H9 (cell line): ENCODE results near the gene ERMAP. TPM values are rescaled to one million over a fixed set of nuclear protein-coding genes. Genes with fewer than 3 reads are reported as not detected.

Experiments
- DNase-seq: peaks from one replicate; pipeline ENCODE4 v3.0.0-alpha.2; 2017
- H2AFZ ChIP-seq: one replicate; pipeline ENCODE4 v1.6.1; 2013; ENCODE audit warnings: mild to moderate bottlenecking, low read length, control low read depth, moderate library complexity
- H2AK5ac ChIP-seq: 2 replicates; pipeline ENCODE4 v1.6.1; 2013; ENCODE audit warnings: low read length, control low read depth, mixed read lengths; ENCODE audit not compliant: insufficient read length
- H2BK120ac ChIP-seq: one replicate; pipeline ENCODE4 v1.6.1; 2013; ENCODE audit warnings: low read depth, mild to moderate bottlenecking, low read length, control low read depth, inconsistent platforms; ENCODE audit not compliant: poor library complexity, severe bottlenecking
- H2BK12ac ChIP-seq: 2 replicates; pipeline ENCODE4 v1.6.1; 2013; ENCODE audit warnings: low read length, control low read depth, mixed read lengths, low read depth; ENCODE audit not compliant: insufficient read length
- H2BK15ac ChIP-seq: 2 replicates; pipeline ENCODE4 v1.6.1; 2013; ENCODE audit warnings: low read depth, low read length, control low read depth
- H2BK20ac ChIP-seq: one replicate; pipeline ENCODE4 v1.6.1; 2013; ENCODE audit warnings: low read depth, mild to moderate bottlenecking, low read length, control low read depth, inconsistent platforms; ENCODE audit not compliant: poor library complexity, severe bottlenecking
- H2BK5ac ChIP-seq: 2 replicates; pipeline ENCODE4 v1.6.1; 2013; ENCODE audit warnings: low read length, control low read depth, mixed read lengths; ENCODE audit not compliant: insufficient read length
- H3K14ac ChIP-seq: 2 replicates; pipeline ENCODE4 v1.6.1; 2013; ENCODE audit warnings: low read length, control low read depth; ENCODE audit not compliant: insufficient read depth
- H3K18ac ChIP-seq: 2 replicates; pipeline ENCODE4 v1.6.1; 2013; ENCODE audit warnings: low read depth, mild to moderate bottlenecking, mixed read lengths, low read length, control low read depth; ENCODE audit not compliant: insufficient read length
- H3K23ac ChIP-seq: 2 replicates; pipeline ENCODE4 v1.6.1; 2013; ENCODE audit warnings: low read length, control low read depth, mixed read lengths, low read depth; ENCODE audit not compliant: insufficient read length
- H3K23me2 ChIP-seq: 2 replicates; pipeline ENCODE4 v1.6.1; 2013; ENCODE audit warnings: low read depth, mild to moderate bottlenecking, mixed read lengths, low read length, control low read depth; ENCODE audit not compliant: insufficient read length, poor library complexity, severe bottlenecking
- H3K27ac ChIP-seq: 2 replicates; pipeline ENCODE4 v1.5.1; 2013; ENCODE audit warnings: low read length, control low read depth, mixed read lengths, low read depth; ENCODE audit not compliant: insufficient read length
- H3K27me3 ChIP-seq: 2 replicates; pipeline ENCODE4 v1.6.1; 2013; ENCODE audit warnings: low read length, control low read depth, inconsistent platforms; ENCODE audit not compliant: insufficient read depth
- H3K4ac ChIP-seq: 2 replicates; pipeline ENCODE4 v1.6.1; 2013; ENCODE audit warnings: low read depth, mild to moderate bottlenecking, control low read depth, inconsistent platforms, low read length, moderate library complexity
- H3K4me1 ChIP-seq: 2 replicates; pipeline ENCODE4 v1.6.1; 2013; ENCODE audit warnings: low read length, control low read depth, inconsistent platforms; ENCODE audit not compliant: insufficient read depth
- H3K4me2 ChIP-seq: 2 replicates; pipeline ENCODE4 v1.6.1; 2013; ENCODE audit warnings: low read length, control low read depth, mixed read lengths; ENCODE audit not compliant: insufficient read length, insufficient read depth
- H3K56ac ChIP-seq: 2 replicates; pipeline ENCODE4 v1.6.1; 2013; ENCODE audit warnings: low read depth, mild to moderate bottlenecking, mixed read lengths, low read length, control low read depth; ENCODE audit not compliant: insufficient read length
- H3K79me1 ChIP-seq: 2 replicates; pipeline ENCODE4 v1.6.1; 2013; ENCODE audit warnings: low read depth, mild to moderate bottlenecking, moderate library complexity, low read length, control low read depth, inconsistent platforms; ENCODE audit not compliant: insufficient read depth, poor library complexity, severe bottlenecking
- H3K79me2 ChIP-seq: 2 replicates; pipeline ENCODE4 v1.6.1; 2013; ENCODE audit warnings: low read length, control low read depth, inconsistent platforms; ENCODE audit not compliant: insufficient read depth
- H3K9ac ChIP-seq: 2 replicates; pipeline ENCODE4 v1.6.1; 2013; ENCODE audit warnings: low read length, control low read depth, mixed read lengths; ENCODE audit not compliant: insufficient read length; ENCODE audit errors: extremely low read depth
- H3K9me3 ChIP-seq: one replicate; pipeline ENCODE4 v1.6.1; 2013; ENCODE audit warnings: low read depth, low read length, inconsistent platforms; ENCODE audit not compliant: control insufficient read depth
- H3T11ph ChIP-seq: one replicate; pipeline ENCODE4 v1.6.1; 2013; ENCODE audit warnings: mild to moderate bottlenecking, low read length, control low read depth, inconsistent platforms
- H4K20me1 ChIP-seq: one replicate; pipeline ENCODE4 v1.6.1; 2013; ENCODE audit not compliant: control insufficient read depth, insufficient read length, insufficient read depth
- H4K5ac ChIP-seq: 2 replicates; pipeline ENCODE4 v1.6.1; 2013; ENCODE audit warnings: low read depth, mild to moderate bottlenecking, mixed read lengths, low read length, control low read depth; ENCODE audit not compliant: insufficient read length
- H4K8ac ChIP-seq: replicated peaks from 2 replicates; pipeline ENCODE4 v1.6.1; 2013; ENCODE audit warnings: low read length, control low read depth, mixed read lengths, low read depth; ENCODE audit not compliant: insufficient read length
- H4K91ac ChIP-seq: 2 replicates; pipeline ENCODE4 v1.6.1; 2013; ENCODE audit warnings: low read depth, mild to moderate bottlenecking, moderate library complexity, mixed read lengths, low read length, control low read depth; ENCODE audit not compliant: insufficient read length
- H3K27ac Mint-ChIP-seq, 3 experiments: 2 replicates in 2 of 3; 3 replicates in 1 of 3; pipeline ENCODE4 v1.8.0; 2020 to 2021; ENCODE audit warnings: mixed read lengths in 3 of 3, mild to moderate bottlenecking in 1 of 3, moderate library complexity in 1 of 3
- H3K27me3 Mint-ChIP-seq: 2 replicates; pipeline ENCODE4 v1.8.0; 2021; ENCODE audit warnings: low read depth, mild to moderate bottlenecking, moderate library complexity, mixed read lengths
- H3K36me3 Mint-ChIP-seq, 3 experiments: 2 replicates in 2 of 3; 3 replicates in 1 of 3; pipeline ENCODE4 v1.8.0; 2020 to 2021; ENCODE audit warnings: low read depth in 3 of 3, mixed read lengths in 3 of 3; ENCODE audit not compliant: insufficient read depth in 1 of 3
- H3K4me1 Mint-ChIP-seq, 2 experiments: 2 replicates each; pipeline ENCODE4 v1.8.0; 2020; ENCODE audit warnings: mixed read lengths in 2 of 2
- H3K4me3 Mint-ChIP-seq, 2 experiments: 2 replicates in 1 of 2; 3 replicates in 1 of 2; pipeline ENCODE4 v1.8.0; 2020 to 2021; ENCODE audit warnings: mild to moderate bottlenecking in 2 of 2, mixed read lengths in 2 of 2, moderate library complexity in 1 of 2
- H3K9me3 Mint-ChIP-seq, 2 experiments: 2 replicates in 1 of 2; 3 replicates in 1 of 2; pipeline ENCODE4 v1.8.0; 2020; ENCODE audit warnings: mild to moderate bottlenecking in 2 of 2, mixed read lengths in 2 of 2, moderate library complexity in 1 of 2
- WGBS: extraction: QIAGEN DNeasy Blood & Tissue Kit; methylation state at CpG from one replicate; pipeline ENCODE4 v1.1.7; 2013; ENCODE audit warnings: missing lambda C conversion rate, low lambda C conversion rate, mixed read lengths; ENCODE audit not compliant: insufficient read length; ENCODE audit errors: extremely low coverage; 5-methylcytosine and 5-hydroxymethylcytosine counted together
- total RNA-seq: library from RNA; stranded (reverse); gene quantifications from 2 replicates; pipeline ENCODE4 v1.2.1, GENCODE V29; 2021
- TF ChIP-seq, protein P1 (sequence below): fragments of 200-600 bp; sonication (generic); conservative IDR thresholded peaks from 3 replicates; pipeline ENCODE4 v1.8.0; 2021; ENCODE audit warnings: antibody characterized with exemption, mild to moderate bottlenecking

The ERMAP gene
- total RNA-seq, 1 experiment from 2014 or later, result 4.5 TPM

DNA sequence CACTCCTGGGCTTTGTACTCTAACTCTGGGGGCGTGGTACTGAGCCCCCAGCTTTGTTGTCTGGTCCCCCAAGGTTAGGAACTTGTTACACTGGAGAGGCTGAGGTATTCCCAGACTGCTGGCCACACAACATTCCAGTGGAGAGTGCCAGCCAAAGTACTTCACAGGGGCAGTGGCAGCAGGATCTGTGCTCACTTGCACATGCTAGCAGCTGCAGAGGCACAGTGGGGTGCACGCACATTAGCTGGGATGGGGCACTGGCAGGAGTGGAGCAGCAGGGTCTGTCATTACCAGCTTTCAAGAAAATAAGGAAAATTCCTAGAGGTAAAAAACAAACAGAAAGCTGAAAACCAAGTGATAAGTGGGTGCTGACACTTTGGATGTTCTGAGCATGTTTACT lies 60.5 kb downstream of the ERMAP start:
- no peak overlapping the region for H4K8ac ChIP-seq
- H4K91ac ChIP-seq, result no peak overlapping the region
- WGBS, result no CpG with 5 or more reads among the region's 2 CpGs
- TF ChIP-seq, protein P1, sequence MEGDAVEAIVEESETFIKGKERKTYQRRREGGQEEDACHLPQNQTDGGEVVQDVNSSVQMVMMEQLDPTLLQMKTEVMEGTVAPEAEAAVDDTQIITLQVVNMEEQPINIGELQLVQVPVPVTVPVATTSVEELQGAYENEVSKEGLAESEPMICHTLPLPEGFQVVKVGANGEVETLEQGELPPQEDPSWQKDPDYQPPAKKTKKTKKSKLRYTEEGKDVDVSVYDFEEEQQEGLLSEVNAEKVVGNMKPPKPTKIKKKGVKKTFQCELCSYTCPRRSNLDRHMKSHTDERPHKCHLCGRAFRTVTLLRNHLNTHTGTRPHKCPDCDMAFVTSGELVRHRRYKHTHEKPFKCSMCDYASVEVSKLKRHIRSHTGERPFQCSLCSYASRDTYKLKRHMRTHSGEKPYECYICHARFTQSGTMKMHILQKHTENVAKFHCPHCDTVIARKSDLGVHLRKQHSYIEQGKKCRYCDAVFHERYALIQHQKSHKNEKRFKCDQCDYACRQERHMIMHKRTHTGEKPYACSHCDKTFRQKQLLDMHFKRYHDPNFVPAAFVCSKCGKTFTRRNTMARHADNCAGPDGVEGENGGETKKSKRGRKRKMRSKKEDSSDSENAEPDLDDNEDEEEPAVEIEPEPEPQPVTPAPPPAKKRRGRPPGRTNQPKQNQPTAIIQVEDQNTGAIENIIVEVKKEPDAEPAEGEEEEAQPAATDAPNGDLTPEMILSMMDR, result no peak
- no peak overlapping the region for H3K4me3 Mint-ChIP-seq
- no peak overlapping the region for H3K27ac Mint-ChIP-seq
- no peak overlapping the region for H2AFZ ChIP-seq
- H4K20me1 ChIP-seq, result no peaks in the 10 kb centered on the region
- no peaks in the 10 kb centered on the region for H3K79me1 ChIP-seq
- H3K4me1 Mint-ChIP-seq, result peaks cover 9 to 10% of the 10 kb centered on the region in 2 experiments; a peak in 3 of 4 replicates
- H3K18ac ChIP-seq, result no peak overlapping the region
- DNase-seq, result no peak
- H2BK5ac ChIP-seq, result no peak overlapping the region
- H3K23ac ChIP-seq, result no peak overlapping the region
- H3K27ac ChIP-seq, result no peak overlapping the region
- no peak overlapping the region for H2BK15ac ChIP-seq
- H2BK120ac ChIP-seq, result no peak overlapping the region
- peaks cover 2% of the 10 kb centered on the region; the same call in 1 of the 2 replicates for H3K4me1 ChIP-seq
- H3K27me3 ChIP-seq, result no peaks in the 10 kb centered on the region
- H2BK20ac ChIP-seq, result no peak overlapping the region
- H3K36me3 Mint-ChIP-seq, result no peaks in the 10 kb centered on the region
- no peaks in the 10 kb centered on the region for H3K23me2 ChIP-seq
- no peak overlapping the region for H3K4ac ChIP-seq
- no peak overlapping the region for H2BK12ac ChIP-seq
- no peak overlapping the region for H3K14ac ChIP-seq
- no peak overlapping the region for H4K5ac ChIP-seq
- H3K27me3 Mint-ChIP-seq, result peaks cover 15% of the 10 kb centered on the region
- H3K9me3 ChIP-seq, result no peaks in the 10 kb centered on the region
- H3K56ac ChIP-seq, result no peak overlapping the region
- H3K9ac ChIP-seq, result no peak overlapping the region
- no peaks in the 10 kb centered on the region for H3K79me2 ChIP-seq
- H3K9me3 Mint-ChIP-seq, result peaks cover 7 to 9% of the 10 kb centered on the region in 2 experiments; a peak in 4 of 5 replicates
- no peak overlapping the region for H2AK5ac ChIP-seq
- H3K4me2 ChIP-seq, result no peak overlapping the region
- H3T11ph ChIP-seq, result no peak overlapping the region
